Parathyroid adenoma (tissue), 2 donors: ENCODE results near the gene EZH1.
"Not testable (repeated sequence)": the region's sequence is repeated elsewhere in the genome, so short reads cannot be mapped to it uniquely, and the experiment has no call there.

Source experiments
- H2AFZ ChIP-seq: fragments of 300-600 bp; sonication (generic); one replicate; pipeline ENCODE4 v1.7.0; 2017; ENCODE audit warnings: antibody characterized with exemption, mild to moderate bottlenecking
- H3K27ac ChIP-seq: fragments of 300-600 bp; sonication (generic); one replicate; pipeline ENCODE4 v1.7.0; 2017
- H3K27me3 ChIP-seq: fragments of 300-600 bp; sonication (generic); one replicate; pipeline ENCODE4 v1.7.0; 2017; ENCODE audit warnings: low read length; ENCODE audit not compliant: control insufficient read depth, insufficient read depth
- H3K36me3 ChIP-seq: fragments of 300-600 bp; sonication (generic); one replicate; pipeline ENCODE4 v1.7.0; 2017; ENCODE audit warnings: low read length; ENCODE audit not compliant: control insufficient read depth, insufficient read depth
- H3K4me1 ChIP-seq: fragments of 300-600 bp; sonication (generic); one replicate; pipeline ENCODE4 v1.7.0; 2017; ENCODE audit warnings: control low read depth
- H3K4me2 ChIP-seq: fragments of 300-600 bp; sonication (generic); one replicate; pipeline ENCODE4 v1.7.0; 2017; ENCODE audit warnings: low read length
- H3K4me3 ChIP-seq: fragments of 300-600 bp; sonication (generic); one replicate; pipeline ENCODE4 v1.7.0; 2017; ENCODE audit warnings: low read depth, low read length
- H3K79me2 ChIP-seq: fragments of 300-600 bp; sonication (generic); one replicate; pipeline ENCODE4 v1.7.0; 2017; ENCODE audit warnings: control low read depth
- H3K9ac ChIP-seq: fragments of 300-600 bp; sonication (generic); one replicate; pipeline ENCODE4 v1.7.0; 2017; ENCODE audit warnings: mild to moderate bottlenecking
- H3K9me3 ChIP-seq: fragments of 300-600 bp; sonication (generic); one replicate; pipeline ENCODE4 v1.7.0; 2017; ENCODE audit warnings: low read length; ENCODE audit not compliant: control insufficient read depth
- CTCF ChIP-seq: fragments of 300-600 bp; sonication (generic); IDR thresholded peaks from one replicate; pipeline ENCODE4 v1.7.0; 2017; ENCODE audit warnings: antibody characterized with exemption, mild to moderate bottlenecking
- donor health status: primary hyperparathyroidism.

Gene EZH1

GRCh38 chr17:42667088-42667951 lies 77.5 kb downstream of the EZH1 start:
- Histone ChIP-seq H3K79me2 (no peaks in the 10 kb centered on the region), H3K4me1 (no peaks in the 10 kb centered on the region), H2AFZ (no peak overlapping the region), H3K9ac (no peak overlapping the region), H3K4me3 (no peak overlapping the region), H3K27ac (no peak overlapping the region), H3K36me3 (no peaks in the 10 kb centered on the region), H3K4me2 (no peak overlapping the region), H3K27me3 (no peaks in the 10 kb centered on the region), H3K9me3 (no peaks in the 10 kb centered on the region)
- TF ChIP-seq CTCF, result no peak

GRCh38 chr17:42666126-42666525 lies 78.7 kb downstream of the EZH1 start:
- not testable (repeated sequence) for H3K36me3 ChIP-seq

GRCh38 chr17:42665581-42666001 lies 79.2 kb downstream of the EZH1 start:
- Histone ChIP-seq H2AFZ (no peak overlapping the region), H3K27me3 (no peaks in the 10 kb centered on the region), H3K27ac (no peak overlapping the region), H3K4me1 (no peaks in the 10 kb centered on the region), H3K79me2 (no peaks in the 10 kb centered on the region), H3K36me3 (no peaks in the 10 kb centered on the region), H3K9ac (no peak overlapping the region), H3K4me3 (no peak overlapping the region), H3K4me2 (no peak overlapping the region), H3K9me3 (no peaks in the 10 kb centered on the region)
- no peak for TF ChIP-seq CTCF

More at GRCh38 chr17:42666126-42666525, 78.7 kb downstream of the EZH1 start:
- H3K9me3 ChIP-seq, H3K9ac ChIP-seq, H3K79me2 ChIP-seq, H3K27ac ChIP-seq, H3K27me3 ChIP-seq, H3K4me2 ChIP-seq, H3K4me1 ChIP-seq, H3K4me3 ChIP-seq, H2AFZ ChIP-seq: not testable (repeated sequence)

GRCh38 chr17:42660692-42661345 lies 84.0 kb downstream of the EZH1 start:
- TF ChIP-seq CTCF, result no peak
- Histone ChIP-seq H3K4me3 (no peak overlapping the region), H3K9ac (no peak overlapping the region), H3K79me2 (no peaks in the 10 kb centered on the region), H3K4me2 (no peak overlapping the region), H3K27ac (no peak overlapping the region), H3K27me3 (no peaks in the 10 kb centered on the region), H2AFZ (no peak overlapping the region), H3K4me1 (no peaks in the 10 kb centered on the region), H3K9me3 (no peaks in the 10 kb centered on the region), H3K36me3 (no peaks in the 10 kb centered on the region)

GRCh38 chr17:42659932-42660274 lies 84.9 kb downstream of the EZH1 start:
- not testable (repeated sequence) for H3K27ac ChIP-seq

More at GRCh38 chr17:42659932-42660274, 84.9 kb downstream of the EZH1 start:
- H3K36me3 ChIP-seq, H3K4me1 ChIP-seq, H3K9me3 ChIP-seq, H3K27me3 ChIP-seq, H3K79me2 ChIP-seq: not testable (repeated sequence)
- peak overlapping the region; percentile 74 for H3K9ac ChIP-seq
- peak overlapping the region; percentile 94 for H2AFZ ChIP-seq
- peak overlapping the region; percentile 99 for H3K4me2 ChIP-seq
- peak overlapping the region; percentile 74 for H3K4me3 ChIP-seq
